Measurements from ENCODE around the gene DNAH2. TPM values are rescaled to one million over a fixed set of nuclear protein-coding genes. Genes with fewer than 3 reads are reported as not detected.

The DNAH2 gene
- total and polyA plus RNA-seq, 9 of the 15 experiments (the other 6 are each of a cell fraction or from before 2014, with no cell fraction given): 0.03 TPM; not detected in 8

DNA sequence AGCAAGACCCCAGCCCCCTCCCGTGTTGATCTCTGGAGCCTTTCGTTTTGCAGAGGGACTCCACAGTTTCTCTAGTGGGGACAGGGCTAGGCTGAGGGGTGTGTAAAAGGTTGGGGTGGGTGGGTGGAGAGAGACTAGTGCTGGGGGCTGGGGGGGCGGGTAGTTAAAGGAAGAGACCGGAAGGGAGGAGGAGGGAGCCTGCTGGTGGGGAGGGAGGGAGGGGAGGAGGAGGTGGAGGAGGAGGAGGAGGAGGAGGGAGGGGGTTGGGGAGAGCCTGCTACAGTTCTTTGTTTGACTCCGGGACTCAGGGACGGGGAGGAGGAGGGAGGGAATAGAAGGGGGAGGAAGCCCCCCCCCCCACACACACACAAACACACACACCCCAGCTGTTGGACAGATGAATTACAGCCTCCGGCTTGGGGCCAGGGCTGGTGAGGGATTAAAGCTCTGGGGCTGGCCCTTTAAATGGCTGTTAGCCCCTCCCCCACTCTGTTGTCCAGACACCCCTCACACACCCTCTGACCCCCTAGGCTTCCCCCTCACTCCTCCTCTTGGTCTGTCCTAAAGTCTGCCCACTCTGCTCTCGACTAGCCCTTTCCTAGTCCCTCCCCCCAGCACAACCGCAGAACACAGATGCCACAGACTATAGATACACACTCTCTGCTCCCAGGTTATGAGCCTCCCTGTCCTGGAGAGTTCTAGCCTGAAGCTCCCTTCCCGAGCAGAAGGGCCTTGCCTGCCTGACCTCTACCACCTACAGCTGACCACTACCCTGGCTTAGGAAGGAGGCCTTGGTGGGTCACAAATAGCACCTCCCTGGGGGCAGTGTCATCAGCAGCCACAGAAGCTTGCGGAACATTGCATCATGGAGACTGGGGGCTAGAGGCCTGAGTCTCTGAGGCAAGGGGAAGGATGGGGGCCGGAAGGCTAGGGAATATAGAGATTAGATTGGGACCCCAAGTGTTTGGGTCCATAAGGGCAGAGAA lies 120.8 kb downstream of the DNAH2 start (continued):
- TF ChIP-seq, protein P1, sequence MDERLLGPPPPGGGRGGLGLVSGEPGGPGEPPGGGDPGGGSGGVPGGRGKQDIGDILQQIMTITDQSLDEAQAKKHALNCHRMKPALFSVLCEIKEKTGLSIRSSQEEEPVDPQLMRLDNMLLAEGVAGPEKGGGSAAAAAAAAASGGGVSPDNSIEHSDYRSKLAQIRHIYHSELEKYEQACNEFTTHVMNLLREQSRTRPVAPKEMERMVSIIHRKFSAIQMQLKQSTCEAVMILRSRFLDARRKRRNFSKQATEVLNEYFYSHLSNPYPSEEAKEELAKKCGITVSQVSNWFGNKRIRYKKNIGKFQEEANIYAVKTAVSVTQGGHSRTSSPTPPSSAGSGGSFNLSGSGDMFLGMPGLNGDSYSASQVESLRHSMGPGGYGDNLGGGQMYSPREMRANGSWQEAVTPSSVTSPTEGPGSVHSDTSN (CRISPR knock-in tag; IDR thresholded peaks at IDR 0.05; ENCODE audit: low read depth): no peak
- TF ChIP-seq, protein P1 (tag; conservative IDR thresholded peaks at IDR 0.05; ENCODE audit: low read depth): peak; percentile 50
- no peak for TF ChIP-seq ZC3H11A (IDR thresholded peaks at IDR 0.05; ENCODE audit: low read depth, low read length)
- TF ChIP-seq PTRF (tag; IDR thresholded peaks at IDR 0.05): no peak
- TF ChIP-seq ZNF589 (CRISPR knock-in tag; IDR thresholded peaks at IDR 0.05; ENCODE audit: low read depth): no peak
- TF ChIP-seq, protein P2, sequence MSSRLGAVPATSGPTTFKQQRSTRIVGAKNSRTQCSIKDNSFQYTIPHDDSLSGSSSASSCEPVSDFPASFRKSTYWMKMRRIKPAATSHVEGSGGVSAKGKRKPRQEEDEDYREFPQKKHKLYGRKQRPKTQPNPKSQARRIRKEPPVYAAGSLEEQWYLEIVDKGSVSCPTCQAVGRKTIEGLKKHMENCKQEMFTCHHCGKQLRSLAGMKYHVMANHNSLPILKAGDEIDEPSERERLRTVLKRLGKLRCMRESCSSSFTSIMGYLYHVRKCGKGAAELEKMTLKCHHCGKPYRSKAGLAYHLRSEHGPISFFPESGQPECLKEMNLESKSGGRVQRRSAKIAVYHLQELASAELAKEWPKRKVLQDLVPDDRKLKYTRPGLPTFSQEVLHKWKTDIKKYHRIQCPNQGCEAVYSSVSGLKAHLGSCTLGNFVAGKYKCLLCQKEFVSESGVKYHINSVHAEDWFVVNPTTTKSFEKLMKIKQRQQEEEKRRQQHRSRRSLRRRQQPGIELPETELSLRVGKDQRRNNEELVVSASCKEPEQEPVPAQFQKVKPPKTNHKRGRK (tag; IDR thresholded peaks at IDR 0.05): no peak
- TF ChIP-seq FOXP1 (CRISPR knock-in tag; IDR thresholded peaks at IDR 0.05): 0 out of 2 replicates have a peak, but pooled peaks have one; percentile 33
- peak; percentile 45; the same call in 1 of the 2 replicates for TF ChIP-seq POLR2AphosphoS2 (IDR thresholded peaks at IDR 0.05; ENCODE audit: low read length)
- TF ChIP-seq MEIS2 (IDR thresholded peaks at IDR 0.05; ENCODE audit: partially characterized antibody): peak; percentile 68
- TF ChIP-seq, protein P3, sequence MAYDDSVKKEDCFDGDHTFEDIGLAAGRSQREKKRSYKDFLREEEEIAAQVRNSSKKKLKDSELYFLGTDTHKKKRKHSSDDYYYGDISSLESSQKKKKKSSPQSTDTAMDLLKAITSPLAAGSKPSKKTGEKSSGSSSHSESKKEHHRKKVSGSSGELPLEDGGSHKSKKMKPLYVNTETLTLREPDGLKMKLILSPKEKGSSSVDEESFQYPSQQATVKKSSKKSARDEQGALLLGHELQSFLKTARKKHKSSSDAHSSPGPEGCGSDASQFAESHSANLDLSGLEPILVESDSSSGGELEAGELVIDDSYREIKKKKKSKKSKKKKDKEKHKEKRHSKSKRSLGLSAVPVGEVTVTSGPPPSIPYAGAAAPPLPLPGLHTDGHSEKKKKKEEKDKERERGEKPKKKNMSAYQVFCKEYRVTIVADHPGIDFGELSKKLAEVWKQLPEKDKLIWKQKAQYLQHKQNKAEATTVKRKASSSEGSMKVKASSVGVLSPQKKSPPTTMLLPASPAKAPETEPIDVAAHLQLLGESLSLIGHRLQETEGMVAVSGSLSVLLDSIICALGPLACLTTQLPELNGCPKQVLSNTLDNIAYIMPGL (CRISPR knock-in tag; IDR thresholded peaks at IDR 0.05): no peak
- TF ChIP-seq HDAC2 (IDR thresholded peaks at IDR 0.05): peak; percentile 41; the same call in 1 of the 2 replicates
- TF ChIP-seq ZFX (CRISPR knock-in tag; IDR thresholded peaks at IDR 0.05): peak; percentile 32; the same call in 1 of the 2 replicates
- no peak for TF ChIP-seq BMI1 (IDR thresholded peaks at IDR 0.05; ENCODE audit: low read length)
- TF ChIP-seq, protein P4, sequence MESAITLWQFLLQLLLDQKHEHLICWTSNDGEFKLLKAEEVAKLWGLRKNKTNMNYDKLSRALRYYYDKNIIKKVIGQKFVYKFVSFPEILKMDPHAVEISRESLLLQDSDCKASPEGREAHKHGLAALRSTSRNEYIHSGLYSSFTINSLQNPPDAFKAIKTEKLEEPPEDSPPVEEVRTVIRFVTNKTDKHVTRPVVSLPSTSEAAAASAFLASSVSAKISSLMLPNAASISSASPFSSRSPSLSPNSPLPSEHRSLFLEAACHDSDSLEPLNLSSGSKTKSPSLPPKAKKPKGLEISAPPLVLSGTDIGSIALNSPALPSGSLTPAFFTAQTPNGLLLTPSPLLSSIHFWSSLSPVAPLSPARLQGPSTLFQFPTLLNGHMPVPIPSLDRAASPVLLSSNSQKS (CRISPR knock-in tag; IDR thresholded peaks at IDR 0.05): no peak
- TF ChIP-seq MCM5 (IDR thresholded peaks at IDR 0.05; ENCODE audit: low read depth): no peak
- no peak for TF ChIP-seq ZNF830 (CRISPR knock-in tag; IDR thresholded peaks at IDR 0.05)
- no peak for TF ChIP-seq ZNF354B (CRISPR knock-in tag; IDR thresholded peaks at IDR 0.05)
- TF ChIP-seq DPF2 (IDR thresholded peaks at IDR 0.05): peak; percentile 44; the same call in 1 of the 2 replicates
- peak; percentile 27; the same call in 1 of the 2 replicates for TF ChIP-seq NFIC (IDR thresholded peaks at IDR 0.05)
- no peak for TF ChIP-seq TARDBP (IDR thresholded peaks at IDR 0.05)

Data from K562 (cell line).